Liver (tissue), 3 donors: Measurements from ENCODE around the gene IRAG1.

Experiments
- CTCF ChIP-seq: fragments of 150-350 bp; IDR thresholded peaks from 2 replicates; pipeline ENCODE4 v1.5.1; 2017; ENCODE audit warnings: improper control_type of control experiment, low read depth, low read length; ENCODE audit not compliant: missing input control
- TAF1 ChIP-seq: conservative IDR thresholded peaks from 2 replicates; pipeline ENCODE4 v1.6.1; 2016; ENCODE audit warnings: antibody characterized with exemption, mild to moderate bottlenecking
- YY1 ChIP-seq: IDR thresholded peaks from 2 replicates; pipeline ENCODE4 v1.6.1; 2016; ENCODE audit warnings: antibody characterized with exemption, mild to moderate bottlenecking
- TF ChIP-seq, protein P1 (sequence below): IDR thresholded peaks from 2 replicates; pipeline ENCODE4 v1.6.1; 2016; ENCODE audit warnings: antibody characterized with exemption
- donor health status: healthy.
- donor health status: healthy.

- TF ChIP-seq, protein P1, sequence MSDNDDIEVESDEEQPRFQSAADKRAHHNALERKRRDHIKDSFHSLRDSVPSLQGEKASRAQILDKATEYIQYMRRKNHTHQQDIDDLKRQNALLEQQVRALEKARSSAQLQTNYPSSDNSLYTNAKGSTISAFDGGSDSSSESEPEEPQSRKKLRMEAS: no peak
- TF ChIP-seq CTCF: no peak
- TF ChIP-seq YY1: no peak
- TF ChIP-seq TAF1: no peak
These were observed 38.3 kb downstream of the IRAG1 start for GRCh38 chr11:10655227-10655626.
